ENCODE data around the gene ZC3H7B. TPM values are rescaled to one million over a fixed set of nuclear protein-coding genes. Genes with fewer than 3 reads are reported as not detected.
A peak's percentile ranks its signal among the peaks of the same experiment; 100 is the strongest.

ZC3H7B gene
- total and polyA plus RNA-seq, 2 donors (not counting 3 experiments of a cell fraction or from before 2014, with no cell fraction given) = 66.8 to 95.9 TPM

DNA sequence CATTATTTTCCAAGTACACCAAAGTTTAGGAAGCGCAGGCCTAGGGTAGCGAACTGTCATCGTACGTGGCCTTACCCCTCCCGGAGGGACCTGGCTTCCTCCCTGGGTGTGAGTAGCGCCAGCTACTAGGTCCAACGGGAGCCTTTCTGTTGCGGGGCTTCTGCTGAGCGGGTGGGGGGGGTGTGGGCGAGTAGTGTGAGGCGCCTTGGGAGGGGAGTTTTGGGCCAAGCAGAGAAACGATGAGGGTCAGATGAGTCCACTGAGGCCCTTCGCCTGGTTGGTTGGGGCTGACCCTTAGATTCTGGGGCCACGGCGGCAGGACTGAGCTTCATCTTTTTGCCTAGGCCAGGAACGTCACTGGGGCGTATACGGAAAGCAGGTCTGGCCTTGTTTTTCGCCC, 81.3 kb downstream of the ZC3H7B start:
- H3K9ac ChIP-seq (replicated peaks; ENCODE audit: extremely low read depth, insufficient read depth, low read length) = no peak overlapping the region
- ChIA-PET POLR2A (interaction anchor here (2.1 kb wide), 1 partner anchor 16 kb away, joined by 11 read pairs; no protein-coding TSS in a partner anchor), CTCF (interaction anchor here (1.2 to 3.3 kb wide), 5 partner anchors 16 to 460 kb away, joined by 4 to 20 read pairs (median 7); no protein-coding TSS in a partner anchor)
- H2AFZ ChIP-seq (ENCODE audit: low read depth, low read length) = peak overlapping the region; percentile 89
- no peaks in the 10 kb centered on the region for H3K9me1 ChIP-seq (replicated peaks; ENCODE audit: control insufficient read depth, extremely low read depth, insufficient read depth, low read length)
- no peak for FAIRE-seq
- no peaks in the 10 kb centered on the region for H3K27me3 ChIP-seq (ENCODE audit: control insufficient read depth in 2 of 2, insufficient read depth in 2 of 2, low read length in 2 of 2)
- peak overlapping the region; percentile 51 to 66 (median 66) for H3K4me3 ChIP-seq (replicated peaks in 1 of 3; ENCODE audit: insufficient read depth in 1 of 3, low read depth in 1 of 3, low read length in 3 of 3)
- DNase-seq (ENCODE audit: low read depth, low spot score) = no peak
- H3K4me1 ChIP-seq (ENCODE audit: control insufficient read depth, extremely low read depth, insufficient read depth, low read length) = peaks cover 11% of the 10 kb centered on the region
- H3K9me3 ChIP-seq (replicated peaks; ENCODE audit: control insufficient read depth, insufficient read depth, low read length) = no peaks in the 10 kb centered on the region
- H3K79me2 ChIP-seq (ENCODE audit: control insufficient read depth, insufficient read depth, low read length) = no peaks in the 10 kb centered on the region
- H3K27ac ChIP-seq (ENCODE audit: insufficient read depth, low read depth, low read length) = no peak overlapping the region
- BruUV-seq (replicated peaks) = no TSS peak
- dilution Hi-C loops (cut with MboI; ENCODE audit: extremely low pct_ligation_motif_present, low sequenced_read_pairs) (no loop called here), intact Hi-C loops (cut with micrococcal nuclease) (loop anchor here (5.0 kb wide), 2 partner anchors 95 to 185 kb away; partner anchors contain the start of gene RANGAP1)
- H3K36me3 ChIP-seq (ENCODE audit: control insufficient read depth in 2 of 2, extremely low read depth in 1 of 2, insufficient read depth in 2 of 2, low read length in 2 of 2) = peaks cover 0 to 2% of the 10 kb centered on the region in 2 experiments
- TF ChIP-seq, protein P1, sequence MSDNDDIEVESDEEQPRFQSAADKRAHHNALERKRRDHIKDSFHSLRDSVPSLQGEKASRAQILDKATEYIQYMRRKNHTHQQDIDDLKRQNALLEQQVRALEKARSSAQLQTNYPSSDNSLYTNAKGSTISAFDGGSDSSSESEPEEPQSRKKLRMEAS (IDR thresholded peaks at IDR 0.05; ENCODE audit: insufficient read depth, insufficient read length) = no peak
- TF ChIP-seq FOS (IDR thresholded peaks at IDR 0.05; ENCODE audit: borderline replicate concordance, insufficient read depth, low read length) = no peak
- TF ChIP-seq, protein P2, sequence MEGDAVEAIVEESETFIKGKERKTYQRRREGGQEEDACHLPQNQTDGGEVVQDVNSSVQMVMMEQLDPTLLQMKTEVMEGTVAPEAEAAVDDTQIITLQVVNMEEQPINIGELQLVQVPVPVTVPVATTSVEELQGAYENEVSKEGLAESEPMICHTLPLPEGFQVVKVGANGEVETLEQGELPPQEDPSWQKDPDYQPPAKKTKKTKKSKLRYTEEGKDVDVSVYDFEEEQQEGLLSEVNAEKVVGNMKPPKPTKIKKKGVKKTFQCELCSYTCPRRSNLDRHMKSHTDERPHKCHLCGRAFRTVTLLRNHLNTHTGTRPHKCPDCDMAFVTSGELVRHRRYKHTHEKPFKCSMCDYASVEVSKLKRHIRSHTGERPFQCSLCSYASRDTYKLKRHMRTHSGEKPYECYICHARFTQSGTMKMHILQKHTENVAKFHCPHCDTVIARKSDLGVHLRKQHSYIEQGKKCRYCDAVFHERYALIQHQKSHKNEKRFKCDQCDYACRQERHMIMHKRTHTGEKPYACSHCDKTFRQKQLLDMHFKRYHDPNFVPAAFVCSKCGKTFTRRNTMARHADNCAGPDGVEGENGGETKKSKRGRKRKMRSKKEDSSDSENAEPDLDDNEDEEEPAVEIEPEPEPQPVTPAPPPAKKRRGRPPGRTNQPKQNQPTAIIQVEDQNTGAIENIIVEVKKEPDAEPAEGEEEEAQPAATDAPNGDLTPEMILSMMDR (IDR thresholded peaks at IDR 0.05; ENCODE audit: extremely low read depth in 1 of 2, insufficient read depth in 1 of 2, low read depth in 1 of 2, low read length in 2 of 2) = no peak
- no peak for TF ChIP-seq MYC (IDR thresholded peaks at IDR 0.05; ENCODE audit: low read depth, low read length)
- TF ChIP-seq POLR2AphosphoS5 (IDR thresholded peaks at IDR 0.05; ENCODE audit: insufficient read depth, low read depth, low read length) = no peak
- no peak for TF ChIP-seq JUN (IDR thresholded peaks at IDR 0.05; ENCODE audit: borderline replicate concordance, insufficient read depth, insufficient read length, low read depth)
- no peak for TF ChIP-seq EZH2 (IDR thresholded peaks at IDR 0.05; ENCODE audit: borderline replicate concordance, low read depth, low read length, severe bottlenecking)
- no peak for TF ChIP-seq POLR2A (IDR thresholded peaks at IDR 0.05; ENCODE audit: low read depth, low read length)
- no peak for TF ChIP-seq GATA2 (IDR thresholded peaks at IDR 0.05; ENCODE audit: insufficient read depth, insufficient read length, low read depth, low read length)
- H3K4me2 ChIP-seq (ENCODE audit: insufficient read depth, low read length) = peak overlapping the region; percentile 77
- no peaks in the 10 kb centered on the region for H4K20me1 ChIP-seq (replicated peaks; ENCODE audit: control insufficient read depth, extremely low read depth, insufficient read depth, low read length)

All from endothelial cell of umbilical vein (primary cell).